PC-3 (cell line): ENCODE measurements around the gene MIPOL1. TPM values are rescaled to one million over a fixed set of nuclear protein-coding genes. Genes with fewer than 3 reads are reported as not detected.

Source experiments
- ATAC-seq: fragments of 200-7000 bp; cut with Tn5 transposase; 2 replicates; pipeline ENCODE4 v1.9.1; 2020; ENCODE audit warnings: mild to moderate bottlenecking, moderate library complexity
- BruUV-seq: library from RNA; stranded (reverse); fragments of 400-500 nt; replicated peaks from 2 replicates; lab custom pipeline; 2021; lab: Mats Ljungman, UMichigan
- CTCF ChIA-PET: fragments of 300-600 bp; sonication (Branson Sonifier 250); formaldehyde crosslinking; loops from one replicate; lab custom pipeline; 2022; ENCODE audit warnings: antibody characterized with exemption; lab: Charles Lee
- POLR2A ChIA-PET: fragments of 300-600 bp; sonication (Branson Sonifier 250); formaldehyde crosslinking; loops from one replicate; lab custom pipeline; 2022; ENCODE audit warnings: antibody characterized with exemption; ENCODE audit not compliant: unreplicated experiment; lab: Charles Lee
- DNase-seq: peaks from one replicate; pipeline ENCODE4 v3.0.0-alpha.2; 2015
- H2AFZ ChIP-seq: fragments of 300-600 bp; sonication (generic); 2 replicates; pipeline ENCODE4 v1.6.0; 2016; ENCODE audit warnings: antibody characterized with exemption, low read length
- H3F3A ChIP-seq: fragments of 300-600 bp; sonication (generic); one replicate; pipeline ENCODE4 v1.6.0; 2017; ENCODE audit warnings: antibody characterized with exemption, low read length, control low read depth, mild to moderate bottlenecking; ENCODE audit not compliant: unreplicated experiment
- H3K27ac ChIP-seq: fragments of 300-600 bp; sonication (generic); 2 replicates; pipeline ENCODE4 v1.5.1; 2016; ENCODE audit warnings: mild to moderate bottlenecking, low read length
- H3K27me3 ChIP-seq: fragments of 300-600 bp; sonication (generic); 2 replicates; pipeline ENCODE4 v1.6.1; 2016; ENCODE audit warnings: low read length, mixed read lengths
- H3K36me3 ChIP-seq: fragments of 300-600 bp; sonication (generic); 2 replicates; pipeline ENCODE4 v1.6.1; 2016; ENCODE audit warnings: low read depth, mixed run types, low read length, mixed read lengths
- H3K4me1 ChIP-seq: fragments of 300-600 bp; sonication (generic); 2 replicates; pipeline ENCODE4 v1.5.1; 2016; ENCODE audit warnings: low read length; ENCODE audit not compliant: insufficient read depth
- H3K4me2 ChIP-seq: fragments of 300-600 bp; sonication (generic); 2 replicates; pipeline ENCODE4 v1.6.0; 2016; ENCODE audit warnings: low read length
- H3K4me3 ChIP-seq: fragments of 300-600 bp; sonication (generic); 2 replicates; pipeline ENCODE4 v1.5.1; 2016; ENCODE audit warnings: mild to moderate bottlenecking, low read length, mixed read lengths
- H3K79me2 ChIP-seq: fragments of 300-600 bp; sonication (generic); 2 replicates; pipeline ENCODE4 v1.6.1; 2017; ENCODE audit warnings: low read length, mixed read lengths
- H3K9ac ChIP-seq: fragments of 300-600 bp; sonication (generic); 2 replicates; pipeline ENCODE4 v1.6.0; 2016; ENCODE audit warnings: mild to moderate bottlenecking, low read length
- H3K9me2 ChIP-seq: fragments of 300-600 bp; sonication (generic); replicated peaks from 2 replicates; pipeline ENCODE4 v1.6.1; 2016; ENCODE audit warnings: mixed run types, low read length, mixed read lengths
- H3K9me3 ChIP-seq: fragments of 300-600 bp; sonication (generic); 2 replicates; pipeline ENCODE4 v1.6.1; 2016; ENCODE audit warnings: low read length, mixed read lengths
- H4K20me1 ChIP-seq: fragments of 300-600 bp; sonication (generic); 2 replicates; pipeline ENCODE4 v1.6.1; 2016; ENCODE audit warnings: low read length, mixed read lengths
- CTCF ChIP-seq: fragments of 300-600 bp; sonication (generic); conservative IDR thresholded peaks from 2 replicates; pipeline ENCODE4 v1.5.1; 2017; ENCODE audit warnings: antibody characterized with exemption, low read depth, mild to moderate bottlenecking, low read length
- EZH2 ChIP-seq: fragments of 300-600 bp; sonication (generic); IDR thresholded peaks from one replicate; pipeline ENCODE4 v1.6.1; 2017; ENCODE audit warnings: antibody characterized with exemption, mild to moderate bottlenecking, low read length; ENCODE audit not compliant: unreplicated experiment
- EZH2phosphoT487 ChIP-seq: fragments of 300-600 bp; sonication (generic); IDR thresholded peaks from 2 replicates; pipeline ENCODE4 v1.6.1; 2018; ENCODE audit warnings: mild to moderate bottlenecking, antibody characterized with exemption, low read length, borderline replicate concordance
- intact Hi-C: fragments of 100-400 bp; cut with micrococcal nuclease; formaldehyde crosslinking; loops from 2 replicates; pipeline ENCODE4 v1.9.0; 2023
- total RNA-seq: library from RNA; depleted of rRNA; stranded (reverse); fragments of >200 nt; gene quantifications from 2 replicates; pipeline ENCODE4 v1.2.3, GENCODE V29; 2014

Gene MIPOL1
- total RNA-seq, 1 experiment from 2014 or later = 22.5 TPM

- Histone ChIP-seq H3K27me3 (no peaks in the 10 kb centered on the region), H3K9ac (no peak overlapping the region), H2AFZ (no peak overlapping the region), H3K4me3 (no peak overlapping the region), H4K20me1 (no peaks in the 10 kb centered on the region), H3F3A (no peaks in the 10 kb centered on the region), H3K4me1 (no peaks in the 10 kb centered on the region), H3K36me3 (no peaks in the 10 kb centered on the region), H3K9me3 (no peaks in the 10 kb centered on the region), H3K79me2 (no peaks in the 10 kb centered on the region), H3K9me2 (no peaks in the 10 kb centered on the region), H3K27ac (no peak overlapping the region), H3K4me2 (no peak overlapping the region)
- ChIA-PET POLR2A (no interaction called here), CTCF (no interaction called here)
- no peak for ATAC-seq
- DNase-seq = no peak
- BruUV-seq = no TSS peak
- TF ChIP-seq CTCF (no peak), EZH2 (no peak), EZH2phosphoT487 (no peak)
- intact Hi-C loops = no loop called here
These were observed 299.7 kb downstream of the MIPOL1 start for GRCh38 chr14:37497422-37497821.

- TF ChIP-seq CTCF (no peak), EZH2 (no peak), EZH2phosphoT487 (no peak)
- POLR2A ChIA-PET = no interaction called here
These were observed 304.1 kb downstream of the MIPOL1 start for GRCh38 chr14:37501877-37502276.

GRCh38 chr14:37508503-37508902, 310.8 kb downstream of the MIPOL1 start:
- no peak overlapping the region for H3K9ac ChIP-seq
- no peaks in the 10 kb centered on the region for H3K9me2 ChIP-seq
- TF ChIP-seq EZH2 = no peak
- no peak for TF ChIP-seq CTCF
- TF ChIP-seq EZH2phosphoT487 = no peak
- H3F3A ChIP-seq = no peaks in the 10 kb centered on the region
- no peaks in the 10 kb centered on the region for H3K79me2 ChIP-seq
- H3K4me3 ChIP-seq = no peak overlapping the region
- no peak overlapping the region for H2AFZ ChIP-seq
- no peak overlapping the region for H3K4me2 ChIP-seq
- H3K27ac ChIP-seq = no peak overlapping the region
- no TSS peak for BruUV-seq
- H3K36me3 ChIP-seq = no peaks in the 10 kb centered on the region
- intact Hi-C loops = no loop called here
- no peak for ATAC-seq
- no peak for DNase-seq
- H3K9me3 ChIP-seq = no peaks in the 10 kb centered on the region
- ChIA-PET CTCF (no interaction called here), POLR2A (no interaction called here)
- H3K4me1 ChIP-seq = no peaks in the 10 kb centered on the region
- H3K27me3 ChIP-seq = no peaks in the 10 kb centered on the region
- no peaks in the 10 kb centered on the region for H4K20me1 ChIP-seq

More at GRCh38 chr14:37501877-37502276, 304.1 kb downstream of the MIPOL1 start:
- no peak overlapping the region for H3K4me3 ChIP-seq
- H3K4me1 ChIP-seq = no peaks in the 10 kb centered on the region
- H3K79me2 ChIP-seq = no peaks in the 10 kb centered on the region
- no peak overlapping the region for H2AFZ ChIP-seq
- H3K9me2 ChIP-seq = no peaks in the 10 kb centered on the region
- intact Hi-C loops = no loop called here
- H3K36me3 ChIP-seq = no peaks in the 10 kb centered on the region
- ATAC-seq (no peak), DNase-seq (no peak)
- no peaks in the 10 kb centered on the region for H3K9me3 ChIP-seq
- no peaks in the 10 kb centered on the region for H3F3A ChIP-seq
- no peak overlapping the region for H3K27ac ChIP-seq
- BruUV-seq = no TSS peak
- no peaks in the 10 kb centered on the region for H3K27me3 ChIP-seq
- H3K4me2 ChIP-seq = no peak overlapping the region
- H4K20me1 ChIP-seq = no peaks in the 10 kb centered on the region
- CTCF ChIA-PET = no interaction called here
- H3K9ac ChIP-seq = no peak overlapping the region
